Measurements from ENCODE around the gene ACTR1B.
"Not testable (repeated sequence)": the region's sequence is repeated elsewhere in the genome, so short reads cannot be mapped to it uniquely, and the experiment has no call there.

The ACTR1B gene

DNA sequence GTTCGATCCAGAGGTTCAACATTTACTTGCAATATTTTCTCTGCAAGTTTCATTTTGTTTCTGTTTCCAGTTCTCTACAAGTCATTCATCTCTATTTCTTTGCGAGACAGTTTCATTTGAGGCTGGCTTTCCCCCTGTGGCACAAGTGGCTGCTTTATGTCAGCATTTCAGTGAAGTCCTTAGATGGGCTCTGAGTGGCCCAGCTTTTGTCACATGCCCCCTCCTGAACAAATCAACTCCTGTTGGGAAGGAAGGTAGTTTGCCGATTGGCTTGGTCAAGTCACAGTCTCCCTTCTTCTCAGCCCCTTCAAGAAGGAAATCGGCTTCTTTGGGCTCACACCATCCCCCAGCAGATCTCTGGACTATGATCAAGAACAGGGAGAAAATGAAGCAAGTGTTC, 55.1 kb downstream of the ACTR1B start:
- not testable (repeated sequence) for DNase-seq

Measured in NCI-H1417 treated with DMSO at 0.1 percent for 48 hours (cell line).